HG02973 (cell line): Measurements from ENCODE around the gene KRTAP10-10.
"Not testable (repeated sequence)": the region's sequence is repeated elsewhere in the genome, so short reads cannot be mapped to it uniquely, and the experiment has no call there.

Experiments used
- ATAC-seq: cut with Tn5 transposase; IDR thresholded peaks from one replicate; pipeline ENCODE4 v1.9.1; 2021; ENCODE audit warnings: moderate library complexity; ENCODE audit not compliant: unreplicated experiment

Gene KRTAP10-10

DNA sequence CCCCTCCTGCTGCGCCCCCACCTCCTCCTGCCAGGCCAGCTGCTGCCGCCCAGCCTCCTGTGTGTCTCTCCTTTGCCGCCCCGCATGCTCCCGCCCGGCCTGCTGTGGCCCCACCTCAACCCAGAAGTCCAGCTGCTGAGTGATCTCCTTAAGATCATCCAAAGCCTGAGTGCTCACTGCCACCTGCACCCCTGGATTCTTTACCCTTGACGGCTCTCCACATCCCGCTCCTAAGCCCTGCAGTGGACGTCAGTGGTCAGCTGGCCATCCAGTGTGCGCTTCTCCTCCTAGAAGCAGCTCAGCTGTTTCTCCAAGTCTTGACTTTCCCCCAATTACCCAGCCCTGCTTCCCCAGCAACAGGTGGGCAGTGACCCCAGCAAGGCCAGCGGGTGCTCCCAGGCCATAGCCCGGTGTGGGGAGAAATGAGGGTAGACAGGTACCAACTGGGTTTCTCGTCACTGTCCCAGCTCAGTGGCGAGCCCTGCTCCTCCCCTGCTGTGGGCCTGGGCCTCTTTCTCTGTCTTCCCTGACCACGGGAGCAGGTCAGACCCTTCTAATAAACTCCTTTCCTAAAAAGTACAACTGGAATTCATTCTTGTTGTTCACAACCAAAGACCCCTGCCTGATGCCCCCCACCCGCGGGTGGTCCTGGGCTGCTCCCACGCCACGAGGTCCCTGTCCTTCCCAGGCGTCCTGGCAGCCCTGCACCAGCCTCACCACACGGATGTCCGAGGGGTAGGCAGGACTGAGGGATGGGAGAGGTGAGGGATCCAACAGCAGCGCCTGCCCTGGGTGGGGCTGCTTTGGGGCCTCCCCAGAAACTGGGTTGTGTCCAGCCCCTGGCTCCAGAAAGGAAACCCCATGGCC, 35.3 kb upstream of the KRTAP10-10 start:
- ATAC-seq, result no peak

DNA sequence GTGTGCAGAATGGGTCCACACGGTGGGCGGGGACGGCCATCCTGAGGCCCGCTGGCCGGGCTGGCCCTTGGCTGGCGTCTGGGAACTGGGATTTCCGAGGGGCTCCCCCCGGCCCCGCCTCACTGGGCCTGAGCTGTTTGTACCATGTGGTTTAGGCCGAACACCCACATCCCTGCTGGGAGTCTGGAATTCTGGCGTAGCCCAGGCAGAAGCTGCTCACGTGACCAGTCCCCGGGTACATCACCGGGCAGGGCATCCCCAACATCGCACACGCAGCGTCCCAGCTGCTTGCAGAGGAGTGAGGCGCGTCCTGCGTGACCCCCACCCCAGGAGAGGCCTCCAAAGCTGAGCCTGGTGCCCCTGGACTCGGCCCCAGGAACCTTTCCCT, 34.7 kb upstream of the KRTAP10-10 start:
- no peak for ATAC-seq

DNA sequence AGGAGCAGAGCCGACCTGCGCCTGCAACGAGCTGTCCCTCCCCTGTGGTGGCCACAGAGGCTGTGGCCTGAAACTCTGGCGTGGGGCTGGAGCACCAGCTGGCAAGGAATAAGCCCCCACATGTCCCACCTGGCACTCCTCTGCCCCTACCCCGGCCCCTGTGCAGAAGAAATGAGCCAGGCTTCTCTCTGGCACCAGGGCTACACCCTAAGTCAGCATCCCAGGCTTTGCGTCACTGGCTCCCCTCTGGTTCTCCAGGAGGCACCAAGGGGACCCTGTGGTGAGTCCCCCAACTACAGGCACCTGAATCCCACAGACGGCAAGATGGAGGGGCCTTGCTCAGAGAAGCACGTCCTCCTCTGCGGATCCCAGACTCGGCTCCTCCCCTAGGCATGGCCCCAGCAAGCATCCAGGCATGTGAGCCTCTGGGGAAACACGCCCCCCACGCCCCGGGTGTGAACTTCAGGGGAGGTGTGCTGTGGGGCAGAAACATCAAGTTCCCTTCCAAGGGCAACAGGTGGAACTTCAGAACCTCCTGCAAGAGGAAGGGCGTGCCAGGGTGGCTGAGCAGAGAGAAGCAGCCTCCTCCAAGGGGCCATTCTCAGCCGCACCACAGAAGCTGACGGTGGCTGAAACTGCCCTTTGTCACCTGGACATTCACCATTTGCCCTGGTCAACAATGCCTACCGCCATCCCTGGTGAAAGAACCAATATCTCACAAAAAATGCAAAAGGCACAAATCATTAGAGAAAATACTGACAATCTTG, 33.9 kb upstream of the KRTAP10-10 start:
- ATAC-seq, result no peak

DNA sequence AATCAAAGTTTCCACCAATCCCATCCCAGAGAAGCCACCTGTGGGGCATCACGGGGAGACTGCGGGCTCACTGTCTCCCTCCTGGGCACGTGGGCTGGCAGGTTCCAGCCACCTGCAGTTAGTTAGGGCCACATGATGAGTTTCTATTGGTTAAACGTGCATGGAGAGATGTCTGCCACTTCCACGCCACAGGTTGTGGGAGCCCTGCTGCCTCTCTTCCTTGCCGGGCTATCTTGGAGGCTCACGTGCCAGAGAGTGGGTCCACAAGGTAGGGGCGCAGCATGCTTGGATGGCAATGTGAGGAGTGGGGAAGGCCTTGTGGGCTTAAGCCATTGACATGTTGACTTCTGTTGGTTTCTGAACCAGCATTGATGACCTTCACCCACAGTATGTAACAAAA, 33.2 kb upstream of the KRTAP10-10 start:
- ATAC-seq, result no peak

DNA sequence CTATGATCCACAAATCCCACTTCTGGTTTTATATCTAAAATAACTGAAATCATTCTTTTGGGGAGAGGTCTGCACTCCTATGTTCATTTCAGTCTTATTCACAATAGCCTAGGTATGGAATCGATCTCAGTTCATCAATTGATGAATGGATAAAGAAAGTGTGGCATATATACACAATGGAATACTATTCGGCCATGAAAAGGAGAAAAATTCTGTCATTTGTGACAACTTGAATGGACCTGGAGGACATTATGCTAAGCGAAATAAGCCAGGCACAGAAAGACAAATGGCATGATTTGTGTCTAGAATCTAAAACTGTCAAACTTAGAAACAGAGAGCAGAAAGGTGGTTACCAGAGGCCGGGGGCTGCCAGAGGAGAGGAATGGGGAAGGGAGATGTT, 30.7 kb upstream of the KRTAP10-10 start:
- ATAC-seq, result no peak

DNA sequence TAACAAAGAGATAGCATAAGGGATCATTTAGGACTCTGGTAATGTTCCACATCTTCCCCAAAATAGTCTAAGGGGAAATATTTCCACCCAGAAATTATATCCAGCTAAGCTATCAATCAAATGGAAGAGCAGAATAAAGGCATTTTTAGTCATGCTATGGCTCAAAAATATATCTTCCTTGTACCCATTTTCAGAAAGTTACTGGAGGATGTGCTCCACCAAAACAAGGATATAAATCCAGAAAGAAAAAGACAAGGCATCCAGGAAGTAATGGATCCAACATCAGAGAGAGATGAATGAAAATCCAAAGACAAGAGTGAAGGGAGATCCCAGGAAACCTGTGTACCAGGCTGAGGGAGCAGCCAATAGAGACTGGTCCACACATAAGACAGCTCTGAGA, 28.0 kb upstream of the KRTAP10-10 start:
- ATAC-seq, result no peak

DNA sequence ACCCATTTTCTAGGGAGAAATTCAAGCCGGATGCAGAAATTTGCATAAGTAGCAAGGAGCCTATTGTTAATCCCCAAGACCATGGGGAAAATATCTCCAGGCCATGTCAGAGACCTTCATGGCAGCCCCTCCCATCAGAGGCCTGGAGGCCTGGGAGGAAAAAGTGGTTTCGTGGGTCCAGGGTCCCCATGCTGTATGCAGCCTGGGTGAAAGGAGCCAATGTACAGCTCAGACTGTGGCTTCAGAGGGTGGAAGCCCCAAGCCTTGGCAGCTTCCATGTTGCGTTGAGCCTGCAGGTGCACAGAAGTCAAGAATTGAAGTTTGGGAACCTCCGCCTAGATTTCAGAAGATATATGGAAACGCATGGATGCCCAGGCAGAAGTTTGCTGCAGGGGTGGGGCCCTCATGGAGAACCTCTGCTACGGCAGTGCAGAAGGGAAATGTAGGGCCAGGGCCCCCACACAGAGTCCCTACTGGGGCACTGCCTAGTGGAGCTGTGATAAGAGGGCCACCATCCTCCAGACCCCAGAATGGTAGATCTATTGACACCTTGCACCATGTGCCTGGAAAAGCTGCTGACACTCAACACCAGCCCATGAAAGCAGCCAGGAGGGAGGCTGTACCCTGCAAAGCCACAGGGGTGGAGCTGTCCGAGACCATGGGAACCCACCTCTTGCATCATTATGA, 26.9 kb upstream of the KRTAP10-10 start:
- not testable (repeated sequence) for ATAC-seq

DNA sequence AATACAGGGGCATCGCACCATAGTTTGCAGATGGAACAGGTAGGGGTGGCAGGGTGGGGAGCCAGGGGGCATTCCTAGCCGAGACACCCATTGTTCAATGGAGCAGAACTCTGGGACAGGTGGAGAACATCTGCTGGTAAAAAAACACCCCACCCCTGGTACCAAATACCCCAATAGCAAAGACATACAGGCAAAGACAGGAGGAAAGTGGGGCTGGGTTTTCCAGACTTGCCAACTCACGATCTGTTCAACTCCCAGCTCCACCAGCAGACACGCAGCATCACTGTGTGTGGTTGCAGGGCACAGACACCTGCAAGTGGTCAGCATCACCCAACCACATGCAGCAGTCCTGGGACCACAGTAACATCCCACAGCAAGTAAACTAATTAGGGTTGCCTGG, 25.6 kb upstream of the KRTAP10-10 start:
- ATAC-seq, result no peak

DNA sequence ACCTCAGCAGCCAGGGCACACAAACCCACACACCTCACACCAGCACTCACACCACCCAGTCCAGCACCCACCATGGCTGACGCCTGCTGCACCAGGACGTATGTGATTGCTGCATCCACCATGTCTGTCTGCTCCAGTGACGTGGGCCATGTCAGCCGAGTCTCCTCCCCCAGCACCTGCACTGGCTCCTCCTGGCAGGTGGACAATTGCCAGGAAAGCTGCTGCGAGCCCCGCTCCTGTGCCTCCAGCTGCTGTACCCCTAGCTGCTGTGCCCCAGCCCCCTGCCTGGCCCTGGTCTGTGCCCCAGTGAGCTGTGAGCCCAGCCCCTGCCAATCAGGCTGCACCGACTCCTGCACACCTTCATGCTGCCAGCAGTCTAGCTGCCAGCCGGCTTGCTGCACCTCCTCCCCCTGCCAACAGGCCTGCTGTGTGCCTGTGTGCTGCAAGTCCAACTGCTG, 25.1 kb upstream of the KRTAP10-10 start, which contains the start of gene KRTAP10-8:
KRTAP10-8 (plus strand) TSS at position 51 of the 458 bp plus-strand sequence; CDS start at position 73, 22 bp downstream.
- ATAC-seq, result no peak

DNA sequence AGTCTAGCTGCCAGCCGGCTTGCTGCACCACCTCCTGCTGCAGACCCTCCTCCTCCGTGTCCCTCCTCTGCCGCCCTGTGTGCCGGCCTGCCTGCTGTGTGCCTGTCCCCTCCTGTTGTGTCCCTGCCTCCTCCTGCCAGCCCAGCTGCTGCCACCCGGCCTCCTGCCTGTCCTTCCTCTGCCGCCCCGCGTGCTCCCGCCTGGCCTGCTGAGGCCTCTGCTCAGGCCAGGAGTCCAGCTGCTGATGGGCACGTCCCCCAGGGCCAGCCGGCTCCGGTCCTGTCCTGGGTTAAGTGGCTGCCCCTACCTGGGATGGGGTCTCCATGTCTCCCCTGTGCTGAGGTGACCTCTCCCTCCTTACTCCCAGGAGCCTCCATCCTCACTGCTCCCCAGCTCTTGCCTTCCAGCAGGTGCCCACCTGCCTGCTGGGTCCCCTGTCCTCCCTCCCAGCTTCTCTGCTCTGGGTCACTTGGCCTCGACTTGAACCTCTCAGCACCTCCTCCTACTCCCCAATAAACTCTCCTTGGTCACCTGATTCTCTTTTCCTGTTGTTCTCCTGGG, 24.4 kb upstream of the KRTAP10-10 start:
- no peak for ATAC-seq

DNA sequence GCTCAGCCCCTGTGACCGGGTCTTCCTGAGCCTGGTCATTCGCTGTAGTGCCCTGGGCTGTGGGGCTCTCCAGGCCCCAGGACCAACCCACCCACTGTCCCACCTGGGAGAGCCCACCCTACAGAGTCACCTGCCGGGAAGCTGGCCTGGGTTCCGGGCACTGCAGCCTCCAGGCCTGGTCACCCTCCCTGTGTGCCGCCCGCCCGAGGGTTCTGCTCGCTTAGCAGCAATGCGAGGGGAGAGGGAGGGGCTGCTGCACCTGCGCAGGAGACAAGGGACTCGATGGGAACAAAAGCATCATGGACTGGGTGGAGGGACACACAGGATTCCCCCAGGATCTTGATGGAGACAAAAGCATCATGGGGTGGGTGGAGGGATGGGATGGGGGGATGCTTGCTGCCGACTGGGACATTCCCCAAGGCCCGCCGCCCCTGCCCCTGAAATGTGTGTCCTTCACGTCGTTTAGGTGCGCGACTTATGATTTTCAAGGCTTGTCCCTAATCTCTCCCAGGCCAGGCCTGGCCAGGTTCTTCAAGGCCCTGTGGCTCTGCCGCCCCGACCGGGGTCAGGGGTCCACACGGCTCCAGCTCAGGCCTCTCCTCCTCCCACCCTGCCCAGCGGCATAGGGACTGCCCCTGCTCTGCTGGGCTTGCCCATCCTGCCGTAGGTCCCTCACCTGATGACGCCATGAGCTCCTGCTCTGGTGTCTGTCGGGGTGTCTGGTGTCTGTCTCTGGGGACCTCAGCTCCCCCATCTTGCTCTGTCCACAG, 23.6 kb upstream of the KRTAP10-10 start:
- no peak for ATAC-seq

DNA sequence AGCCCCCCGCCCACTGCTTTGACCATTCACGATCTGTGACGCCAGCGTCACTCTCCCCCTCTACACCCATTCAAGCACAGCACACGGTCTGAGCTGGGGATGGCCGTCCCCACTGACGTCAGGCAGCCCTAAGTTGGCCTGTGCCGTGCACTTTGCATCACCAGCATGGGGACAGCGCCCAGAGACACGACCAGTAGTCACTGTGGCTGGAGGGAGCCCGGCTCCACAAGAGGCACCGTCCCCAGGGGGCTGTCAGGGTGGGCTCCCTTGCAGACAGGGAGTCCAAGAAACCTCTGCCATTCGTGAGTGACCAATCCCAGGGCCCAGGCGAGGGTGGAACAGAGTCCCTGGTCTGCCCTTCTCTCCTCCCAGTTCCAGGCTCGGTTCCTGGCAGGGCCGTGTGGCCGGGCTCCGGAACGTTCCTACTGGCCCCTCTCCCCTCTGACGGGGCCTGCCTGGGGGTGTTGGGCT, 23.0 kb upstream of the KRTAP10-10 start:
- no peak for ATAC-seq

DNA sequence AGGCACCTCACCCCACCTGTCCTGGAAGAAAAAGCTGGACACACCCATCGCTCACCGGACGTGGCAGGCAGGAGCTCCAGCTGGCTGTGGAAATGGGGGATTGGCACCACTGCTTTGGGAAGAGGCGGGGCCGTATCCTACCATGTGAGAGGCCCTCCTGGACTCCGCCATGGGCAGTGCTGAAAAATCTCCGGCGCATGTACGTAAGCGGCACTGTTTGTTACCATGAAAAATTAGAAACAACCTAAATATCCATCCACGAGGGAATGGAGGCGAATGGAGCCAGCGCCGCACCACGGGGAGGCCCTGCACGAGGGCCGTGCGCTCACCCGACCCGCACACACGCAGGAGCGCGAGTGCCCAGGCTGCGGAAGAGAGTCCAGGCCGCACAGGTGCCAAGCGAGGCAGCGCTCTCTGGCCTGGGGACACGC, 22.2 kb upstream of the KRTAP10-10 start:
- no peak for ATAC-seq

DNA sequence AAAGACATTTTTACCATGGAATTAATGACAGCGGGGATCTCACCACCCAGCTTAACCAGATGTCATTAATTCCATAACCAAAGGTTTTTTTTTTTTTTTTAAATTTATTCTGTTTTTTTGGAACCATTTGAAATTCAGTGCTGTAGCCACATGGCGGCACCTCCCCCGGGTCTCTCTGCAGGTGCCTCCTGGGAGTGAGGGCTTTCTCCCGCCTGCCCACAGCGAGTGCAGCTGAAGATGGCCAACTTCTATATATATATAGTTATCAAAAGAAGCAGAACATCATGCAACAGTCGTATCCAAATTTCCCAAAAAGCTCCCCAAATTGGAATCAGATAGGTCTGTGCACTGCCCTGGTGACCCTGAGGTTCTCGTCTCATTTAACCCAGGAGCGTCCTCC, 21.7 kb upstream of the KRTAP10-10 start:
- ATAC-seq, result no peak

DNA sequence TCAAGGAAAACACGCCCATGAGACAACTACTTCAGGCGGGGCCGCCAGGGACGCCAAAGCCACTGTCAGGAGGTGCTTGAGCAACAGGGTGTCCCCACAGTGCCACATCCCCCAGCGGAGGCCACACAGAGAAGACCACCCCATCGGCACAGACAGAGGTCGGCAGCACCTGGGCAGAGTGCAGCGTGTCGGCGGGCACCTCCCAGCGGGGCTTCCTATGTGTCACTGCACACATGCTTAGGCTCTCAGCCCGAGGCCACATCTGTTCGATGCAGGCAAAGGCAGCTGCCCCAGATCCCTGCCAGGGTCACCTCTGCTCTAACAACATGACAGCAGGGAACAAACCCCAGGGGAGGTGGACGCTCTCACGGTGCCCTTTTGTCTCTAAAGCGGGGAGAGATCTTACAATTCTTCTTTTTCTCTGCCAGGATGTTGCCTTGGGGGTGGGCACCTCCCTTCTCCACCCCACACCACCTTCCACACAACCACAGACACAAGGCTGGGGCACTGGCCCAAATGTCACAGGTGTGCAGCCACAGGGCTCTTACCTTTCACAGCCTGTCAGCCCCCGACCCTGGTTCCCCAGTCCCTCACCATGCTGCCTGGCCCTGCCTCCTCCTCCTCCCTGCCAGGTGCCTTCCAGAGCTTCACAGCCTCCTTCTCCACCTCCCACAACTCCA, 21.1 kb upstream of the KRTAP10-10 start:
- ATAC-seq, result no peak

DNA sequence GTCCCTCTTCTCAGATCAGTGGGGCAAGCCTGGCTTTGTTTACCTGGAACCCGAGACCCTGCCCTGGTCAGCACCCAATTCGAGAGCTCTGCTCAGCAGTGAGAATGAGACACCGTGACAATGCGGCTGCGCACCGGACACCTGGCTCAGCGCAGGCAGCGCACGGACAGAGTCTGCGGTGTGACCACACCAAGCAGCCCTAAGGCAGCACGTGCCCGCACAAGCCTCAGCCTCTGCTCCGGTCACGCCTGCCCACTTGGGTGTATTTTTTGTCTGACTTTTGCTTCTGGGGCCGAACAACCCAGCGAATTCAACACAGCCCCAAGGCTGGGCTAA, 20.6 kb upstream of the KRTAP10-10 start:
- no peak for ATAC-seq

DNA sequence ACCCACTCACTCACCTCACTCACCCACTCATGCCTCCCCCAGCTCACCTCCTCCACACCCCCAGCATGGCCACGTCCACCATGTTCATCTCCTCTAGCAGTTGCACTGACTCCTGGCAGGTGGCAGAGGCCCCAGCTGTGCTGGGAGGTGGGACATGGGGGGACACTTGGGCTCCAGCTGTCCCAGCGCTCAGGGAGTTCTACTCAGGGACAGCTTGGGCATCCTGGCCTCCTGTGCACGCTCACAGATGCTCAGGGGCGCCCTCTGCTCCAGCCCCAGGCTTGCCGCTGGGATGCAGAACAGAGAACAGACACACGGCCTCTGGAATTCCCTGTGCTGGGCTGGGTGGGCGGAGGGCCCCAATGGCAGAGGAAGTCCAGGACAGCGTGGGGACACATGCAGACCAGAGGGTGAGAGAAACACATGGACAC, 20.1 kb upstream of the KRTAP10-10 start:
- no peak for ATAC-seq

DNA sequence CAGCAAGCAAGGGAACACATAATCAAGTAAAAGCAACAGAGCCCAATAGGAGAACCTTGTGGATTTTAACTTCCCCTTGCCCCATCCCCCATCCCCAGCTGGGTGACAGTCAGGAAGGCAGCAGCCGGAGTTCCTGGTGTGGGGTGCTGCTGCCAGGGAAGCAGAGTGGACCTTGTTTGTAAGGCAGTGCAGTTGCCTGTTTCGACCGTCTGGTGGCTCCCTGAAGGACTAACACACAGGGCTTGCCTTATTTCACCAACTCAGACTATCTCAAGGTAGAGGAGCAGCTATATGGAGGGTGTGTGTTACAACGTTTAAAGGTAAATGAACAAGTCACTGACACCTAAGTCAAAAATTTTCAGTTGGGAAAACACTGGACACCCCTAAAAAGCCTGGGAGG, 18.7 kb upstream of the KRTAP10-10 start:
- no peak for ATAC-seq

DNA sequence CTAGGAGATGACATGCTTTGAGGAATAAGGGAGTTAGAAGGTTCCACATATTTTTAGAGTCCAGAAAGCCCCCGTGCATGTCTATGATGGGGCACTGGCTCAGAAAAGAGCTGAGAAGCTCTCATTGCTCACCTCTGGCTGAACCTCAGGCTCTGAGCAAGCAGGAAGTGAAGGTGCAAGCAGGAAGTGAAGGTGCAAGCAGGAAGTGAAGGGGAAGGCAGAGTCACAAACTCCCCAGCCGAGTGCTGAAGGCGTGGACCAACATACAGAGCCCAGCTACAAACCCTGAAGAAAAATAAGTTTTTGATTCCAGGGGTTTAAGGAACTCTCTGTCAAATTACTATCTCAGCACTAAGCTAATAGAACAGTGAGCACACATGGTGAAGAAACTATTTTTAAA, 18.2 kb upstream of the KRTAP10-10 start:
- no peak for ATAC-seq

DNA sequence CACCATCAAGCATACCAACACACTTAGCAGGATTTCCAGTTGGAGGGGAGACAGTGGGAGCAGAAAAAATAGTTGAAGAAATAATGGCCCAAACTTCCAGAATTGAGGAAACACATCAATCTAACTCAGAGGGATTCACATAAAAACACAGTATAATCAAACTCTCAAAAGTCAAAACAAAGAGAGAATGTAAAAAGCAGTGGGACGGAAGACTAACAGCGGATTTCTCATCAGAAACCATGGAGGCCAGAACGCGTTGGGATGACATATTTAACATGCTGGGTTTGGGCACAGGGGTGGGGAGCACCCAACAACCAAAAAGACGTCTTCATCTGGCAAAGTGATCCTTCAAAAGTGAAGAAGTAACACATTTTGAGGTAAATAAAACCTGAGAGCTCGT, 17.3 kb upstream of the KRTAP10-10 start:
- ATAC-seq, result no peak
